ENCODE results near the gene CELF4. TPM values are rescaled to one million over a fixed set of nuclear protein-coding genes. Genes with fewer than 3 reads are reported as not detected.

The CELF4 gene
- total RNA-seq, 4 donors from 2014 or later: not detected

DNA sequence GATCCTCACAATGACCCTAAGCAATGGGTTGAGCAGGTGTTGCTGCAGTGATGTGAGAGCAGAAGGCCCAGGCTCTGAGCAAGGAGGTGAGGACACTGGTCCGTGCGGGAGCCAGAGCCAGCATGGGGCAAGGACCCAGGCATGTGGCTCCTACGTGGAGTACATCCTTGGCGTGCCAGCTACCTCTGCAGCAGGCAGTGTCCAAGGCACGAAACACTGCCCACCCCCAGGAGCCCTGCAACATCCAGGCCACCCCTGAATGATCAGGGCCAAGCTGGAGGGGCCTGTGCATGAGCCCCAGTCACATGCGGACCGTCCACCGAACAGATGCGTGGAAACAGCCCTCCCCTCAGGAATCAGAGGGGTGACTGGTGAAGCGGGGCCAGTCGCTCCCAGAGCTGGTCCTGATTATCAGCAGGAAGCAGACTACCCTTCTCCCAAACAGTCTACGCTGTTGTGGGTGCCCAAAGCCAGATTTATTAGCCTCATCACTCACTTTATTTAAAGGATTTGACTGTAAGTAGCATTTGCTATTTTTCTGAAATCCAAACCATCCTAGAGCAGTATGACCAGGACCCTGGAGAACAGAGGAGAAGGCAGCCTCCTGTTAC, 16.8 kb downstream of the CELF4 start:
- WGBS, 2 donors: 80 to 81% methylated on average over 7 to 12 of the region's 12 CpGs
- H3K9me3 ChIP-seq: no peaks in the 10 kb centered on the region
- peaks cover 0 to 9% of the 10 kb centered on the region in 2 donors for H3K27me3 ChIP-seq
- no peak overlapping the region for H3K4me3 ChIP-seq
- no peaks in the 10 kb centered on the region for H3K36me3 ChIP-seq
- no peaks in the 10 kb centered on the region for H3K4me1 ChIP-seq
- H3K27ac ChIP-seq: no peak overlapping the region
- no peak for DNase-seq (ENCODE audit: low spot score in 2 of 2)
- TF ChIP-seq EP300 (IDR thresholded peaks at IDR 0.05): no peak
- TF ChIP-seq POLR2A (IDR thresholded peaks at IDR 0.05): no peak
- TF ChIP-seq, protein P1, sequence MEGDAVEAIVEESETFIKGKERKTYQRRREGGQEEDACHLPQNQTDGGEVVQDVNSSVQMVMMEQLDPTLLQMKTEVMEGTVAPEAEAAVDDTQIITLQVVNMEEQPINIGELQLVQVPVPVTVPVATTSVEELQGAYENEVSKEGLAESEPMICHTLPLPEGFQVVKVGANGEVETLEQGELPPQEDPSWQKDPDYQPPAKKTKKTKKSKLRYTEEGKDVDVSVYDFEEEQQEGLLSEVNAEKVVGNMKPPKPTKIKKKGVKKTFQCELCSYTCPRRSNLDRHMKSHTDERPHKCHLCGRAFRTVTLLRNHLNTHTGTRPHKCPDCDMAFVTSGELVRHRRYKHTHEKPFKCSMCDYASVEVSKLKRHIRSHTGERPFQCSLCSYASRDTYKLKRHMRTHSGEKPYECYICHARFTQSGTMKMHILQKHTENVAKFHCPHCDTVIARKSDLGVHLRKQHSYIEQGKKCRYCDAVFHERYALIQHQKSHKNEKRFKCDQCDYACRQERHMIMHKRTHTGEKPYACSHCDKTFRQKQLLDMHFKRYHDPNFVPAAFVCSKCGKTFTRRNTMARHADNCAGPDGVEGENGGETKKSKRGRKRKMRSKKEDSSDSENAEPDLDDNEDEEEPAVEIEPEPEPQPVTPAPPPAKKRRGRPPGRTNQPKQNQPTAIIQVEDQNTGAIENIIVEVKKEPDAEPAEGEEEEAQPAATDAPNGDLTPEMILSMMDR (IDR thresholded peaks at IDR 0.05): no peak

DNA sequence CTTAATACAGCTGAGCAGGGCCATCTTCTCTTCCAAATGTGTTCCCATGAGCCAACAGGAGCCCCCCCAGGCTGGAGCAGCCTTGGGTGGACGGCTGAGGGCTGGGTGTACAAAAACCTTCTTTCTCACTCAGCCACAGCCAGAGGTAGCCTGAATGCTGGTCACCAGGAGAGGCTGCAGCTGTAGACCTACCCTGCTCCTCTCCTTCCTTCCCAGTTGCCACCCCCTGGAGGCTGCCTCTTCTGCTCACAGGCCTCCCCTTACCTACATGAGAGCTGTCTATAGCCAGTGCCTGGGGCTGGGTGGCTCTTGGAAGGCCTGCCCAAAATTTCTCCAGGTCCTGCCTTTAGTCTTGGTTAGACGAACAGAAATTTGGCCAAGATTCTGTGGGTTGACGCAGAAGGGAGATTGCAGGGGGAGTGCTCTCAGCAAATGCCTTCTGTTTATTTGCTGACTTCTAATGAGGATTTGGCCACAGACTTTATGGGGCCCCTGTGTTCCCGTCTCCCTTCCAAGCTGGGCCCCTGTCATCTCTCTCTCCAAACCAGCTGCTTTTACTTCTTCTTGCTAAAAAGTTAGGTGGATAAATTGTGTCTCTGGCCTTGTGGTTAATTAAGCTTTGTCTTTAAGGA, 18.3 kb downstream of the CELF4 start:
- no peak for DNase-seq (ENCODE audit: low spot score in 2 of 2)

DNA sequence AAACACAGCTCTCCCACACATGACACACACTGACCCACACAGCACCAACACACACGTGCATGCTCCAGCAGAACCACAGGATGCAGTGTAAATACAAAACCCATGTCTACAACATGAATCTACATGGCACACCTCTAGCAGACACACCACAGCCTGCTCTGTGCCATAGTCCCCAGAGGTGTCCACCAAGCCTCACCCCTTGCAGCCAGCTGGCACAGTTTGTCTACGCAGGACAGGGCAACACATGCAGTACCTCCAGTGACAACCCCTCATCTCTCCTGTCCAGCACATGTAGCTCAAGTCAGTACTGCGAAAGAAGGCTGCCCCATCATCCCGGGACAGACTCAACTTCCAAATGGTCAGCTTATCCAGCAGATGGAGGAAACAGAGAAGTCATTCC, 18.9 kb downstream of the CELF4 start:
- DNase-seq (ENCODE audit: low spot score in 2 of 2): no peak
- H3K4me1 ChIP-seq: no peaks in the 10 kb centered on the region
- no peaks in the 10 kb centered on the region for H3K9me3 ChIP-seq
- peaks cover 0 to 9% of the 10 kb centered on the region in 2 donors for H3K27me3 ChIP-seq
- no peak overlapping the region for H3K4me3 ChIP-seq
- no peak overlapping the region for H3K27ac ChIP-seq
- TF ChIP-seq, protein P1 (IDR thresholded peaks at IDR 0.05): no peak
- TF ChIP-seq POLR2A (IDR thresholded peaks at IDR 0.05) (no peak), EP300 (IDR thresholded peaks at IDR 0.05) (no peak)
- WGBS, 2 donors: 63 to 80% methylated on average over 4 of the region's 4 CpGs
- H3K36me3 ChIP-seq: no peaks in the 10 kb centered on the region

More for the DNA sequence above, 18.3 kb downstream of the CELF4 start:
- no peaks in the 10 kb centered on the region for H3K9me3 ChIP-seq
- no peaks in the 10 kb centered on the region for H3K36me3 ChIP-seq
- WGBS, 2 donors: 55 to 62% methylated on average over 4 of the region's 4 CpGs
- TF ChIP-seq, protein P1 (IDR thresholded peaks at IDR 0.05): no peak
- TF ChIP-seq EP300 (IDR thresholded peaks at IDR 0.05) (no peak), POLR2A (IDR thresholded peaks at IDR 0.05) (no peak)
- no peak overlapping the region for H3K27ac ChIP-seq
- H3K4me3 ChIP-seq: no peak overlapping the region
- H3K27me3 ChIP-seq: peaks cover 0 to 9% of the 10 kb centered on the region in 2 donors
- no peaks in the 10 kb centered on the region for H3K4me1 ChIP-seq

DNA sequence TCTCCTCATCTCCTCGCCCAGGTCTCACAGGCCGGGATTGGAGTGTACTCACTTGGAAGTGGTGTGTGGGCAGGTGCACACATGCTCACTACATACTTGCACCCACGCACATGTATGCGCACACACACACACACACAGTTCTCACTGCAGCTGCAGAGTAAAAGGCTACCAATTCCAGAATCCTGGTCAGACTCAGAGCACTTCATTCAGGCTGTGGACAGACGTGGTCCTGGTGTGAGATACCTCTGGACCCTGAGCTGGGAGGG, 19.4 kb downstream of the CELF4 start:
- H3K4me3 ChIP-seq: no peak overlapping the region
- H3K27me3 ChIP-seq: peaks cover 0 to 10% of the 10 kb centered on the region in 2 donors
- H3K36me3 ChIP-seq: no peaks in the 10 kb centered on the region
- WGBS, 2 donors: 66 to 71% methylated on average over 5 of the region's 5 CpGs
- TF ChIP-seq EP300 (IDR thresholded peaks at IDR 0.05) (no peak), POLR2A (IDR thresholded peaks at IDR 0.05) (no peak)
- TF ChIP-seq, protein P1 (IDR thresholded peaks at IDR 0.05): no peak
- H3K9me3 ChIP-seq: no peaks in the 10 kb centered on the region
- H3K27ac ChIP-seq: no peak overlapping the region
- no peaks in the 10 kb centered on the region for H3K4me1 ChIP-seq
- no peak for DNase-seq (ENCODE audit: low spot score in 2 of 2)

DNA sequence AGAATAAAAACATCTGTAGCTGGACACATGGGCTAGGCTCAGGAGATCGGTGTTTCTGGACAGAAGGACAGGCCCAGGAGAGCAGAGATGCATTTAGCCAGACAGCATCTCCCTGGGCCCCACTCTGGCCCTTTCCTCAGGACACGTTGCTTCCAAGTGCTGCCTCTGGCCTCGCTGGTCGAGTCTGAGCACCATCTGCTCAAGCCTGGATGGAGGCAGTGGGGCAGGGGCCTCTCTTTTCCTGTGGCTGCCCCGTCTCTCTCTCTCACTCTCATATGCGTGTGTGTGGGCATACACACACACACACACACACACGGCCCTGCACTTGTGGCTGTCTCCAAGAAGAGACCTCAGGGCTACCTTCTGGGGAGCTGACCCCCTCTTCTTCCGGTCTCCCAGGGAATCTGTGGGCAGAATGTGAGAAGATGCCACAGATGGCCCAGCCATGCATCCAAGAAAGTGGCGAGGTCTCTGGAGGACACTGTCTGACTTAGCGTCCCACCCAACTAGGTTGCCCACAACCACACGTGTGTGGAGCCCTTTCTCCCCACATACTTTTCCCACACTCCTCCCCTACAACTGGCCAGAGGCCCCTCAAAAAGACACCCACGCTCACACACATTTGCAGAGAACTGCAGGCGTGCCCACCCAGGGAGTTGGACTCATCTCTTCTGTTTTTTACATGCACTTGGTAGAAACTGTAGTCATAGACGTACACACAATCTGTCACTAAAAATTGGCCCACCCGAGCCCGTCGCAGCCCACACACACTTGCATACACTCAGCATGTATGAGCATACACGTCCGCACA, 19.9 kb downstream of the CELF4 start:
- Histone ChIP-seq H3K36me3 (no peaks in the 10 kb centered on the region), H3K4me3 (no peak overlapping the region), H3K27me3 (peaks cover 0 to 13% of the 10 kb centered on the region in 2 donors), H3K9me3 (no peaks in the 10 kb centered on the region), H3K4me1 (no peaks in the 10 kb centered on the region), H3K27ac (no peak overlapping the region)
- TF ChIP-seq EP300 (IDR thresholded peaks at IDR 0.05) (no peak), POLR2A (IDR thresholded peaks at IDR 0.05) (no peak)
- TF ChIP-seq, protein P1 (IDR thresholded peaks at IDR 0.05): no peak
- 69 to 73% methylated on average over 19 of the region's 19 CpGs for WGBS, 2 donors
- no peak for DNase-seq (ENCODE audit: low spot score in 2 of 2)
